ENCODE data around the gene ASPHD2.
A peak's percentile ranks its signal among the peaks of the same experiment; 100 is the strongest.
"Not testable (repeated sequence)": the region's sequence is repeated elsewhere in the genome, so short reads cannot be mapped to it uniquely, and the experiment has no call there.

The ASPHD2 gene

GRCh38 chr22:26428515-26429457, at the start of gene ASPHD2:
TSS of gene ASPHD2 (plus strand) at chr22:26429260. CDS start at chr22:26433616, 4,356 bp downstream.
- FAIRE-seq (peak; percentile 99), DNase-seq (ENCODE audit: extremely low spot score, insufficient read length, low read depth) (peak; percentile 67)

GRCh38 chr22:26380072-26380830, 48.8 kb upstream of the ASPHD2 start:
- FAIRE-seq (no peak), DNase-seq (ENCODE audit: extremely low spot score, insufficient read length, low read depth) (no peak)

- DNase-seq (ENCODE audit: extremely low spot score, insufficient read length, low read depth) (no peak), FAIRE-seq (no peak)
Observed at GRCh38 chr22:26382782-26383181, 46.3 kb upstream of the ASPHD2 start.

- DNase-seq (ENCODE audit: extremely low spot score, insufficient read length, low read depth) (no peak), FAIRE-seq (no peak)
Observed at GRCh38 chr22:26383968-26384556, 45.0 kb upstream of the ASPHD2 start.

GRCh38 chr22:26385164-26385563, 43.9 kb upstream of the ASPHD2 start:
- FAIRE-seq (no peak), DNase-seq (ENCODE audit: extremely low spot score, insufficient read length, low read depth) (no peak)

- FAIRE-seq = no peak
- no peak for DNase-seq (ENCODE audit: extremely low spot score, insufficient read length, low read depth)
Observed at GRCh38 chr22:26389125-26389524, 39.9 kb upstream of the ASPHD2 start.

GRCh38 chr22:26391091-26391490, 38.0 kb upstream of the ASPHD2 start:
- DNase-seq (ENCODE audit: extremely low spot score, insufficient read length, low read depth) (no peak), FAIRE-seq (no peak)

- FAIRE-seq (no peak), DNase-seq (ENCODE audit: extremely low spot score, insufficient read length, low read depth) (no peak)
Observed at GRCh38 chr22:26391623-26392022, 37.4 kb upstream of the ASPHD2 start.

GRCh38 chr22:26393929-26394328, 35.1 kb upstream of the ASPHD2 start:
- FAIRE-seq (no peak), DNase-seq (ENCODE audit: extremely low spot score, insufficient read length, low read depth) (no peak)

GRCh38 chr22:26394777-26395176, 34.3 kb upstream of the ASPHD2 start:
- FAIRE-seq (no peak), DNase-seq (ENCODE audit: extremely low spot score, insufficient read length, low read depth) (no peak)

- no peak for FAIRE-seq
- DNase-seq (ENCODE audit: extremely low spot score, insufficient read length, low read depth) = no peak
Observed at GRCh38 chr22:26395926-26396325, 33.1 kb upstream of the ASPHD2 start.

GRCh38 chr22:26398741-26399153, 30.3 kb upstream of the ASPHD2 start:
- FAIRE-seq (peak; percentile 83), DNase-seq (ENCODE audit: extremely low spot score, insufficient read length, low read depth) (peak; percentile 22)

- FAIRE-seq (no peak), DNase-seq (ENCODE audit: extremely low spot score, insufficient read length, low read depth) (no peak)
Observed at GRCh38 chr22:26399289-26399688, 29.8 kb upstream of the ASPHD2 start.

- no peak for FAIRE-seq
- DNase-seq (ENCODE audit: extremely low spot score, insufficient read length, low read depth) = no peak
Observed at GRCh38 chr22:26401726-26402125, 27.3 kb upstream of the ASPHD2 start.

- FAIRE-seq (no peak), DNase-seq (ENCODE audit: extremely low spot score, insufficient read length, low read depth) (no peak)
Observed at GRCh38 chr22:26404851-26405421, 24.1 kb upstream of the ASPHD2 start.

GRCh38 chr22:26406118-26406517, 22.9 kb upstream of the ASPHD2 start:
- FAIRE-seq (no peak), DNase-seq (ENCODE audit: extremely low spot score, insufficient read length, low read depth) (no peak)

- FAIRE-seq; DNase-seq (ENCODE audit: extremely low spot score, insufficient read length, low read depth): not testable (repeated sequence)
Observed at GRCh38 chr22:26408562-26409220, 20.4 kb upstream of the ASPHD2 start.

- FAIRE-seq = no peak
- no peak for DNase-seq (ENCODE audit: extremely low spot score, insufficient read length, low read depth)
Observed at GRCh38 chr22:26409719-26410335, 19.2 kb upstream of the ASPHD2 start.

- FAIRE-seq = no peak
- DNase-seq (ENCODE audit: extremely low spot score, insufficient read length, low read depth) = no peak
Observed at GRCh38 chr22:26410386-26410785, 18.7 kb upstream of the ASPHD2 start.

Measured in GM18507 (cell line).